ENCODE measurements around the gene GRID1. TPM values are rescaled to one million over a fixed set of nuclear protein-coding genes. Genes with fewer than 3 reads are reported as not detected.
"Not testable (repeated sequence)": the region's sequence is repeated elsewhere in the genome, so short reads cannot be mapped to it uniquely, and the experiment has no call there.

Gene GRID1
- total RNA-seq, 1 donor from 2014 or later: not detected

DNA sequence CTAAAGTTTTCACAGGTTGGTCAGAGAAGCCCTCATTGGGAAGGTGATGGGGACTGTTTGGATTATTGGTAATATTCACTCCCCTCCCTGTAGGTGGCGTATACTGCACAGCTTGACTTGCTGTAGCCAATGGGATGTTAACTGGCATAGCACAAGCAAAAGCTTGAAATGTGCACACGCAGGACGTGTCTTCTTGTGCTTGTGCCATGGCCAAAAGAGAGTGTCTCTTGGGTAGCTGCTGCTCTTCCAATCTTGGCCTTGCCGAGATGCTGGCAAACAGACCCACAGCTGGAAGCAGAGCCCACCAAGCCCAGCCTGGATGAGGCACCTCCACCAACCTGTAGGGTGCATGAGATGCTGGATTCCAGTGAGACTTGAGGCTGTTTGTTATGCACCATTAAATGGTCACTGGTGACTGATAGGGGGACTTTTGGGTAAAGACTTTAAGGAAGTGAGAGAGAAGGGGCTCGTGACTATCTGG is 266.0 kb downstream of the GRID1 start:
- Mint-ChIP-seq H3K4me1 (no peaks in the 10 kb centered on the region), H3K27me3 (no peaks in the 10 kb centered on the region), H3K36me3 (ENCODE audit: low read depth) (no peaks in the 10 kb centered on the region), H3K27ac (no peak overlapping the region), H3K9me3 (no peaks in the 10 kb centered on the region), H3K4me3 (no peak overlapping the region)
- TF ChIP-seq, protein P1, sequence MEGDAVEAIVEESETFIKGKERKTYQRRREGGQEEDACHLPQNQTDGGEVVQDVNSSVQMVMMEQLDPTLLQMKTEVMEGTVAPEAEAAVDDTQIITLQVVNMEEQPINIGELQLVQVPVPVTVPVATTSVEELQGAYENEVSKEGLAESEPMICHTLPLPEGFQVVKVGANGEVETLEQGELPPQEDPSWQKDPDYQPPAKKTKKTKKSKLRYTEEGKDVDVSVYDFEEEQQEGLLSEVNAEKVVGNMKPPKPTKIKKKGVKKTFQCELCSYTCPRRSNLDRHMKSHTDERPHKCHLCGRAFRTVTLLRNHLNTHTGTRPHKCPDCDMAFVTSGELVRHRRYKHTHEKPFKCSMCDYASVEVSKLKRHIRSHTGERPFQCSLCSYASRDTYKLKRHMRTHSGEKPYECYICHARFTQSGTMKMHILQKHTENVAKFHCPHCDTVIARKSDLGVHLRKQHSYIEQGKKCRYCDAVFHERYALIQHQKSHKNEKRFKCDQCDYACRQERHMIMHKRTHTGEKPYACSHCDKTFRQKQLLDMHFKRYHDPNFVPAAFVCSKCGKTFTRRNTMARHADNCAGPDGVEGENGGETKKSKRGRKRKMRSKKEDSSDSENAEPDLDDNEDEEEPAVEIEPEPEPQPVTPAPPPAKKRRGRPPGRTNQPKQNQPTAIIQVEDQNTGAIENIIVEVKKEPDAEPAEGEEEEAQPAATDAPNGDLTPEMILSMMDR (IDR thresholded peaks at IDR 0.05): no peak
- POLR2A ChIA-PET: no interaction called here
- no peak for DNase-seq
- intact Hi-C loops (cut with micrococcal nuclease): no loop called here
- CTCF ChIA-PET: no interaction called here
- no peak for ATAC-seq (ENCODE audit: low read depth)

DNA sequence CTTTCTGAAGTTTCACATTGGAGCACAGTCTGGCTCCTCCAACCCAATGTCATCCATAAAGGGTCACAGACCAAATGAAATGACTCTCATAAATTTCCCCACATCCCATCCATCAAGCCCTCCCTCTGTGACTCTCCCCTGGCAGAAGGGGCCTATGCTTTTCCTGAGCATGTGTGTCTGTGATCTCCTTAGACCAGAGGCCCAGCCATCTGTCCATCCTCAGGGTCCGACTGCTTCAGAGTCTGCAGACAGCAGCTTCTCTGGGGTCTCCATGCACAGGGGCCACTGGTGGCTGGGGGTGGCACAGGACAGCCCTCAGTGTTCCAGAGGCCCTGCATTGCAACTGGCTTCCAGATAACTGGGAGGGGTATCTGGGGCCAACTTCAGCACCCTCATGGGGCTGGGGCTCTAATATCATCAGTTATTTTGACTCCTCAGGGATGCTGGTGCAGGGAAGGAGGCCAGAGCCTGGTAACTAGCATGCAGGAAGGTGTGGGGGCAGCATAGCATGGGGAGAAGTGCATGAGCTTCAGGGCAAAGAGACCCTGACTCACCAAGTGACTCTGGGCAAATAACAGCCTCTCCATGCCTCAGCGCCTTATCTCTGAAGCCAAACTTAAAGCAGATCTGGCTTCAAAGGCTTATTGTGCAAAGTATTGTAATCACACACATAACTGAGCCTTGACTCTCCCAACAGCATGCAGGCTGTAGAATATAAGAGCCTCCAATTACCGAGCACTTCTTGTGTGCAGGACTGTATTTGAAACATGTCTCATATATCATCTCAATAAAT is 266.9 kb downstream of the GRID1 start:
- CTCF ChIA-PET: no interaction called here
- H3K4me3 Mint-ChIP-seq: no peak overlapping the region
- no peak overlapping the region for H3K27ac Mint-ChIP-seq
- no peaks in the 10 kb centered on the region for H3K4me1 Mint-ChIP-seq
- TF ChIP-seq, protein P1 (IDR thresholded peaks at IDR 0.05): no peak
- POLR2A ChIA-PET: no interaction called here
- ATAC-seq (ENCODE audit: low read depth): no peak
- H3K27me3 Mint-ChIP-seq: no peaks in the 10 kb centered on the region
- intact Hi-C loops (cut with micrococcal nuclease): no loop called here
- no peaks in the 10 kb centered on the region for H3K36me3 Mint-ChIP-seq (ENCODE audit: low read depth)
- no peak for DNase-seq
- H3K9me3 Mint-ChIP-seq: no peaks in the 10 kb centered on the region

DNA sequence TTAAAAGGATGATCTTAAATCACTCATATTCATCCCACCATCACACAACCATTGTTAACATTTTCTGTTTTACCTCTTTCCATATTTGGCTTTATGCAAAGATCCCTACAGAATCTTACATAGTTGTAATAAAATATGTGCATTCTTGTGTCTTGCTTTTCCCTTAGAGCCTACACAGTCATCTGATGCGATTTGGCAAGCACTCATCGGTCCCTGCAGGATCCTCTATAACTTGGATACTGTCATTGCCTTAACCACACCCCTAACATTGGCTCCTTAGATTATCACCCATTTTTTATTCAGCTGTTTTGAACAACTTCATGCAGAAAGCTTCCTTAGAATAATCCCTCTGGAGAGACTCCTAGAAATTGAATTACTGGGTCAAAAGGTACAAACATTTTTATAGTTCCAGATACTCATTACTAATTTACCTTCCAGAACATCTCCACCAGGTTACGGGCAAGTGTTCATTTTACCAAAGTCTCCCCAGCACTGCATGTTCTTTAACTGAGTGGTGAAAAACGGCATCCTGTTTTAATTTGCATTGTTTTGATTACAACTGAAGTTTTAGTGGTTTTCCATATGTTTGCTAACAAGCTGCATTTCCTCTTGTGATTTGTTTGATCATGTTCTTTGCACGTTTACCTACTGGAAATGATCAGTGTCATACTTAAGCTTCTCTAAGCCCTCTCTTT is 268.3 kb downstream of the GRID1 start:
- ChIA-PET CTCF (no interaction called here), POLR2A (no interaction called here)
- intact Hi-C loops (cut with micrococcal nuclease): no loop called here
- H3K4me3 Mint-ChIP-seq: no peak overlapping the region
- H3K27ac Mint-ChIP-seq: no peak overlapping the region
- H3K27me3 Mint-ChIP-seq: no peaks in the 10 kb centered on the region
- H3K9me3 Mint-ChIP-seq: no peaks in the 10 kb centered on the region
- H3K4me1 Mint-ChIP-seq: no peaks in the 10 kb centered on the region
- no peaks in the 10 kb centered on the region for H3K36me3 Mint-ChIP-seq (ENCODE audit: low read depth)
- no peak for DNase-seq
- ATAC-seq (ENCODE audit: low read depth): no peak
- TF ChIP-seq, protein P1 (IDR thresholded peaks at IDR 0.05): no peak

DNA sequence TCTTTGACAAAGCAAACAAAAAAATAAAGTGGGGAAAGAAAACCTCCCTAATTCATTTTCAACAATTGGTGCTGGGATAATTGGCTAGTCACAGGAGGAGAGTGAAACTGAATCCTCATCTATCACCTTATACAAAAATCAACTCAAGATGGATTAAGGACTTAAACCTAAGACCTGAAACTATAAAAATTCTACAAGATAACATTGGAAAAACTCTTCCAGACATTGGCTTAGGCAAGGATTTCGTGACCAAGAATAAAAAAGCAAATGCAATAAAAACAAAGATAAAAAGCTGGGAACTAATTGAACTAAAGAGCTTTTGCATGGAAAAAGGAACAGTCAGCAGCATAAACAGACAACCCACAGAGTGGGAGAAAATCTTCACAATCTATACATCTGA is 271.5 kb downstream of the GRID1 start:
- H3K9me3 Mint-ChIP-seq; H3K27me3 Mint-ChIP-seq; POLR2A ChIA-PET; CTCF ChIA-PET; ATAC-seq (ENCODE audit: low read depth); H3K4me3 Mint-ChIP-seq; DNase-seq; H3K27ac Mint-ChIP-seq; H3K36me3 Mint-ChIP-seq (ENCODE audit: low read depth); intact Hi-C loops (cut with micrococcal nuclease); H3K4me1 Mint-ChIP-seq: not testable (repeated sequence)

DNA sequence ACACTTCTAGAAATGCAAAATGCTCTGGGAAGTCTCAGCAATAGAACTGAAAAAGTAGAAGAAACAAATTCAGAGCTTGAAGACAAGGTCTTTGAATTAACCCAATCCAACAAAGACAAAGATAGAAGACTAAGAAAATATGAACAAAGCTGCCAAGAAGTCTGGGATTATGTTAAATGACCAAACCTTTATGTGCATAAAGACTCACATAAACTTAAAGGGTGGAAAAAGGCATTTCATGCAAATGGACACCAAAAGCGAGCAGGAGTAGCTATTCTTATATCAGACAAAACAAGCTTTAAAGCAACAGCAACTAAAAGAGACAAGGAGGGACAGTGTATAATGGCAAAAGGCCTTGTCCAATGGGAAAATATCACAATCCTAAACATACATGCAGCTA is 274.3 kb downstream of the GRID1 start:
- ATAC-seq (ENCODE audit: low read depth); H3K27ac Mint-ChIP-seq; H3K4me3 Mint-ChIP-seq; CTCF ChIA-PET; H3K9me3 Mint-ChIP-seq; H3K4me1 Mint-ChIP-seq; DNase-seq; POLR2A ChIA-PET; intact Hi-C loops (cut with micrococcal nuclease); H3K36me3 Mint-ChIP-seq (ENCODE audit: low read depth): not testable (repeated sequence)
- H3K27me3 Mint-ChIP-seq: peaks cover 18% of the 10 kb centered on the region

DNA sequence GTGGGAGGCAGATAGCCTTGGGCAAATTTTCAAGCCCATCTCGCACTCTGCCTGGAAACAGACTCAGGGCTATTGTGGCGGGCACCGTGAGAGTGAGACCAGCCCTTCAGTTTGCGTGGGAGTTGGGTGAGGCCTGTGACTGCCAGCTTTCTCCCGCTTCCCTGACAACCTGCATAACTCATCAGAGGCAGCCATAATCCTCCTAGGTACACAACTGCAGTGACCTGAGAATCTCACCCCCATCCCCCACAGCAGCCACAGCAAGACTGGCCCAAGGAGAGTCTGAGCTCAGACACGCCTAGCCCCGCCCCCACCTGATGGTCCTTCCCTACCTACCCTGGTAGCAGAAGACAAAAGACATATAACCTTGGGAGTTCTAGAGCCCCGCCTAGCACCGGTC is 275.4 kb downstream of the GRID1 start:
- POLR2A ChIA-PET: no interaction called here

More for the DNA sequence above, 275.4 kb downstream of the GRID1 start:
- Mint-ChIP-seq H3K4me3 (no peak overlapping the region), H3K4me1 (no peaks in the 10 kb centered on the region), H3K27me3 (peaks cover 19% of the 10 kb centered on the region), H3K27ac (no peak overlapping the region), H3K9me3 (no peaks in the 10 kb centered on the region), H3K36me3 (ENCODE audit: low read depth) (no peaks in the 10 kb centered on the region)
- intact Hi-C loops (cut with micrococcal nuclease): no loop called here
- ATAC-seq (ENCODE audit: low read depth) (no peak), DNase-seq (no peak)
- CTCF ChIA-PET: no interaction called here
- TF ChIP-seq, protein P1 (IDR thresholded peaks at IDR 0.05): no peak

Measured in activated B cell treated with CpG ODN at 0.5 μM for 24 hours (primary cell).